Lower lobe of right lung (tissue), 2 donors: ENCODE results near the gene SPATA32. TPM values are rescaled to one million over a fixed set of nuclear protein-coding genes. Genes with fewer than 3 reads are reported as not detected.
A peak's percentile ranks its signal among the peaks of the same experiment; 100 is the strongest.

Experiments used
- ATAC-seq, 2 donors: fragments of 200-7000 bp; cut with Tn5 transposase; one replicate each; pipeline ENCODE4 v1.9.1; 2020 to 2022; ENCODE audit warnings: mild to moderate bottlenecking in 2 of 2, moderate library complexity in 2 of 2
- DNase-seq: peaks from one replicate; pipeline ENCODE4 v3.0.0-alpha.2; 2020
- H3K27ac ChIP-seq: fragments of 200-600 bp; one replicate; pipeline ENCODE4 v1.8.0; 2022
- H3K27me3 ChIP-seq: fragments of 200-600 bp; one replicate; pipeline ENCODE4 v1.8.0; 2022; ENCODE audit warnings: low read depth
- H3K36me3 ChIP-seq: fragments of 200-600 bp; one replicate; pipeline ENCODE4 v1.8.0; 2022; ENCODE audit warnings: mild to moderate bottlenecking
- H3K4me1 ChIP-seq: fragments of 200-600 bp; one replicate; pipeline ENCODE4 v1.8.0; 2022
- H3K4me3 ChIP-seq: fragments of 200-600 bp; one replicate; pipeline ENCODE4 v1.8.0; 2022; ENCODE audit warnings: mild to moderate bottlenecking
- H3K9me3 ChIP-seq: fragments of 200-600 bp; one replicate; pipeline ENCODE4 v1.8.0; 2022
- intact Hi-C: fragments of 100-400 bp; cut with DNase I; formaldehyde crosslinking; loops from one replicate; pipeline ENCODE4 v1.11.0; 2022
- total RNA-seq: library from RNA; stranded (reverse); fragmentation: NEBNext Ultra II Directional; extraction: Animal tissue kit (Norgen Biotek cat#: 25700); gene quantifications from one replicate; pipeline ENCODE4 v1.2.1, GENCODE V29; 2021
- TF ChIP-seq, protein P1 (sequence below): fragments of 200-600 bp; IDR thresholded peaks from one replicate; pipeline ENCODE4 v1.8.0; 2022; ENCODE audit warnings: antibody characterized with exemption, mild to moderate bottlenecking
- donor health status: DM: no; HTN: yes; CAD: no; lungs with severe emphysema.

The SPATA32 gene
- total RNA-seq, 1 donor from 2014 or later = not detected

DNA sequence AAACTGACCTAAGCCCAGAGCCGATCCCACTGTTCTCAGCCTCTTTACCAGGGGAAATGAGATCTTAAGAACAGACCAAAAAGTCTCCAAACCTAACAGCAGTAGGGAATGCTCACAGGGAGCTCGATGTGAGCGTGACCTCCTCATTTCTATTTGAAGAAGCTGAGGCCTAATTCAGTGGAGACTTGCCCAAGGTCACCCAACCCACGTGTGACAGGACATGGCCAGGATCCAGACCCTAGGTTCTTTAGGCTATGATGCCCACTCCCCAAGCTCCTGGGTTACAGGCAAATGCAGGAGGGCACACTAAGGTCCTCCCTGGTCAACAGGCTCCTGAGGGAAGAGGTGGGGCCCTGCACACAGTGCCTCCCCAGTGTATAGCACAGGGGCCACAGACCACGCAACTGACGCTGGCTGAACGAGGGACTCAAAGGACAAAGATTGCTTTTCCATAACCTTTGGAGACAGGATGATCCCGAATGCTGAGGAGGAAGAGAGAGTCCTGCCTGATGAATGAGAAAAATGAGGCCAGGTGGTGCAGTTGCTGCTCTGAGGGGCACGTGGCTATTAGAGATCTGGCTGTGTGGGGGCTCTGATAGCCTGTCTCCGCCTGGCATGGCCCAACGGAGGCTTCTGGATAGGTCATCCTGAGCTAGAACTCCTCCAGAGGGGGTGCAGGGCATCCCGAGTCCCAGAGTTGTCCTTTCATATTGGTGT lies 31.0 kb upstream of the SPATA32 start:
- intact Hi-C loops = no loop called here
- no peak for DNase-seq
- TF ChIP-seq, protein P1, sequence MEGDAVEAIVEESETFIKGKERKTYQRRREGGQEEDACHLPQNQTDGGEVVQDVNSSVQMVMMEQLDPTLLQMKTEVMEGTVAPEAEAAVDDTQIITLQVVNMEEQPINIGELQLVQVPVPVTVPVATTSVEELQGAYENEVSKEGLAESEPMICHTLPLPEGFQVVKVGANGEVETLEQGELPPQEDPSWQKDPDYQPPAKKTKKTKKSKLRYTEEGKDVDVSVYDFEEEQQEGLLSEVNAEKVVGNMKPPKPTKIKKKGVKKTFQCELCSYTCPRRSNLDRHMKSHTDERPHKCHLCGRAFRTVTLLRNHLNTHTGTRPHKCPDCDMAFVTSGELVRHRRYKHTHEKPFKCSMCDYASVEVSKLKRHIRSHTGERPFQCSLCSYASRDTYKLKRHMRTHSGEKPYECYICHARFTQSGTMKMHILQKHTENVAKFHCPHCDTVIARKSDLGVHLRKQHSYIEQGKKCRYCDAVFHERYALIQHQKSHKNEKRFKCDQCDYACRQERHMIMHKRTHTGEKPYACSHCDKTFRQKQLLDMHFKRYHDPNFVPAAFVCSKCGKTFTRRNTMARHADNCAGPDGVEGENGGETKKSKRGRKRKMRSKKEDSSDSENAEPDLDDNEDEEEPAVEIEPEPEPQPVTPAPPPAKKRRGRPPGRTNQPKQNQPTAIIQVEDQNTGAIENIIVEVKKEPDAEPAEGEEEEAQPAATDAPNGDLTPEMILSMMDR = no peak

DNA sequence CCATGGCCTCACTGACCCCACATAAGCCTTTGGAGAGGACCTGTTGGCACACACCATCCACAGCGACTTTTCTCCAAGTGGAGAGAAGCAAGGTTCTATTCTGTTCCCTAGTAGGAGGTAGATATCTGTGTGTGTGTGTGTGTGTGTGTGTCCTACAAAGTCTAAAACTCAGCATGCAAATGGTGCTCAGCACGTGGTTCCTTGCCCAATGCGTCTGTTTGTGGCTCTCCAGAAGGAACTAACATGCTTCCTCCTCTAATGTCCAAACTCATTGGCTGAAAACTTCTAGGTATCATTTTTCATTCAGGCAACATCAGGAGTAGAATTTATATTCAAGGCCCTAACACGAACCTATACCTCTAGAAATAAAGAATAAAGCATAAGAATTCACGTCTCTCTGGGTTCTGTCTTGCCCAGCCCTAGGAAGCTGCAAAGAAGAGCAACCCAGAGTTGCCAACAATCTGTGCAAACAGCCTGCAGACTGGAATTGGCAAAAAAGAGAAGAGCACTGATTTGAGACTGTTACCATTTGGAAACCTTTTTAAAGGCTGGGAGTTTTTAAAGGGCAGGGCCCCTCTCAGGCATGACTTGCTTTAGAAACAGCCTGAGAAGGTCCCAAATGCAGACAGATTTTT lies 29.4 kb upstream of the SPATA32 start:
- Histone ChIP-seq H3K27me3 (no peaks in the 10 kb centered on the region), H3K36me3 (peaks cover 43% of the 10 kb centered on the region), H3K4me3 (no peak overlapping the region), H3K9me3 (no peaks in the 10 kb centered on the region), H3K27ac (no peak overlapping the region), H3K4me1 (peaks cover 87% of the 10 kb centered on the region)
- intact Hi-C loops = no loop called here
- TF ChIP-seq, protein P1 = no peak
- peak in 1 of 2 donors; percentile 25 for ATAC-seq
- DNase-seq = peak; percentile 70

More for the DNA sequence above, 31.0 kb upstream of the SPATA32 start:
- peak overlapping the region; percentile 76 for H3K27ac ChIP-seq
- peaks cover 27% of the 10 kb centered on the region for H3K36me3 ChIP-seq
- ATAC-seq = no peak
- peaks cover 100% of the 10 kb centered on the region for H3K4me1 ChIP-seq
- H3K4me3 ChIP-seq = no peak overlapping the region
- H3K9me3 ChIP-seq = no peaks in the 10 kb centered on the region
- no peaks in the 10 kb centered on the region for H3K27me3 ChIP-seq

DNA sequence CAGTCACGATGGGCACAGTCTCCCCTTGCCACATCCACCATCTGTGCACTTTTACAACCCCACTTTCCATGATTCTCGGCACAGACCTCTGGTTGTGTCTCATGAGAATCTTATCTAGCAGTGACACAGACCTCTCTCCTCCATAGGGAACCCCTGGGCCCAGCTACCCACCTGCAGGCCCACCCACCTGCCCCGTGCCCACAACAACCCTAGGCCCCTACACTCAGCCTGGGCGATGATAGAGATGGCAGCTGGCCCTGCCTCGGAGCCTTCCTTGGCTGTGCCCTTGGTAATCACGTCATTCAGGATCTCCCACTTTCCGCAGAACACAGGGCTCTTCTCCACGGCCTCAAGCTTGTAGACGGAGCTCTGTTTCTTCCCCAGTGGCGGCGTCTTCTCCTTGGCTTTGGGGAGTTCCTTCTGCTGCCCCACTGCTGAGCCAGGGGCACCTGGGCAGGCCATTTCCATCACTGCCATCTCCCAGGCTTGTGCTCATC lies 28.4 kb upstream of the SPATA32 start:
- peaks cover 77% of the 10 kb centered on the region for H3K4me1 ChIP-seq
- DNase-seq (no peak), ATAC-seq (no peak)
- H3K27ac ChIP-seq = peak overlapping the region; percentile 21
- TF ChIP-seq, protein P1 = no peak
- peaks cover 52% of the 10 kb centered on the region for H3K36me3 ChIP-seq
- H3K9me3 ChIP-seq = no peaks in the 10 kb centered on the region
- no peaks in the 10 kb centered on the region for H3K27me3 ChIP-seq
- intact Hi-C loops = no loop called here
- no peak overlapping the region for H3K4me3 ChIP-seq

DNA sequence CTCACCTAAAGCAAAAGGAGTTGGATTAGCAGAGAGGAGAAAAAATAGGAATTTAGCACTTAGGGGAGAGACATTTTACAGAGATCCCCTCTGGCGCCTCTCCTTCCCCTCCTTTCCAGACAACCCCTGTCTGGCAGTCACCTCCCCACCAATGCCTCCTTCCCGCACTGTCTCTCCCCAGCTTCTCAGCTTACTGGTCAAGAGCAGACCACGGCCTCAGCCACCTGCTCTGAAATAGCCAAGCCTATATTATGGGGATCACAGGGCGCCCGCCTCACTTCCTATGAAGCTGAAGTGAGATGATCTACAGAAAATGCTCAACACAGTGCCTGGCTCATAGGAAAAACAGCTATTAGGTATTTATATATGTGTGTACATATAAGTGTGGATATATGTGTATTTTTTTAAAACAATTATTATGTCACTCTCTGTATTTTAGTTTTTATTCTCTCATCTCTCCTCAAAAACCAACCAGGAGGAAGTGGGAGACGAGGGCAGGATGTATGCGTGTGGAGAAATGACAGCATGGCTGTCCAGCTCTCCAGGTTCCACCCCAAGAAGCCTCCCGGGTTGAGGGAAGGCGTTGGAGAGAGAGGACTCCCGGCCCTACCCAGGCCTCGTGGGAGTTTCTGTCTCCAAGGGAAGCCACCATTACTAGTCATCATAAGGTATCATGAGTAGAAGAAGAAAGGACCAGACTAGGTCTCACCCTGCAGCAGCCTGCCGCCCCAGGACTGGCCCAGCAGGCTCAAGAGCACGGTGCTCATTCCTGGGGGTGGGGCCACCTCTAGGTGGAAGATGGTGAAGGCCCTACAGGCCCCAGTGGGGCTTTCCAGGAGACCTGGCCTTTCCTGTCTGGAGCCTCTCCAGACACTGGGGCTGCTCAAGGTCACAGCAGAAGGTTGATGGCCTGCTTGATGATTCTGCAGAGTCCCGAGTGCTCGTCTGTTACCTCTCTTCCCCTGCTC lies 27.7 kb upstream of the SPATA32 start:
- Histone ChIP-seq H3K4me3 (no peak overlapping the region), H3K4me1 (peaks cover 70% of the 10 kb centered on the region), H3K36me3 (peaks cover 60% of the 10 kb centered on the region), H3K27me3 (no peaks in the 10 kb centered on the region), H3K9me3 (no peaks in the 10 kb centered on the region), H3K27ac (peak overlapping the region; percentile 20)
- peak; percentile 3 to 33 for ATAC-seq
- DNase-seq = no peak
- TF ChIP-seq, protein P1 = no peak
- intact Hi-C loops = no loop called here

DNA sequence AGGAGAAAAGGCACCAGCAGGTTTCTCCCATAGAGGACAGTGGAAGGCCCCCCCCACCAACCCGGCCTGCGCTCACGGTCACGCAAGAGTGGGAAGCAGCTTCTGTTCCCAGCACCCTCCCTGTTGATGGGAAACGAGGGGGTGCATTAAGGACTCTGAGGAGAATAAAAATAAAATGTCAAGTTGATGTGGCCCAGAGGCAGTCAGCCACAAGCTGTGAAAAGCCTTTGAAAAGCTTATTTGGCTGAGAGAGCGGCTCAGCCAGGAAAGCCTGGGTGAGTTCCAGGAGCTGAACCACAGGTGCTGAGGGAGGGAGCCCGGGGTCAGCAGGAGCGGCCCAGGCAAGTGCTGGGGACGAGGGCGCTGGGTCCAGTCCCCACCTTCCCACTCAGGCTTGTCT lies 26.9 kb upstream of the SPATA32 start:
- Histone ChIP-seq H3K4me3 (no peak overlapping the region), H3K27me3 (no peaks in the 10 kb centered on the region), H3K27ac (peak overlapping the region; percentile 20), H3K9me3 (no peaks in the 10 kb centered on the region), H3K4me1 (peaks cover 68% of the 10 kb centered on the region), H3K36me3 (peaks cover 67% of the 10 kb centered on the region)
- ATAC-seq = peak; percentile 19 to 47
- TF ChIP-seq, protein P1 = no peak
- DNase-seq = no peak
- intact Hi-C loops = no loop called here
